ENCODE measurements around the gene EPB41L2.

The EPB41L2 gene

GRCh38 chr6:131048459-131048858 lies 14.6 kb downstream of the EPB41L2 start:
- no peak for DNase-seq (ENCODE audit: low read depth)
- TF ChIP-seq CTCF (IDR thresholded peaks at IDR 0.05; ENCODE audit: low read depth, low read length, missing control alignments): no peak
- no peak overlapping the region for H3K4me3 ChIP-seq (ENCODE audit: low read depth, low read length)

- no peak for DNase-seq (ENCODE audit: low read depth)
- no peak for TF ChIP-seq CTCF (IDR thresholded peaks at IDR 0.05; ENCODE audit: low read depth, low read length, missing control alignments)
- H3K4me3 ChIP-seq (ENCODE audit: low read depth, low read length): no peak overlapping the region
Observed at GRCh38 chr6:131045139-131045538, 17.9 kb downstream of the EPB41L2 start.

GRCh38 chr6:131043902-131044447 lies 19.1 kb downstream of the EPB41L2 start:
- no peak for DNase-seq (ENCODE audit: low read depth)
- H3K4me3 ChIP-seq (ENCODE audit: low read depth, low read length): no peak overlapping the region
- no peak for TF ChIP-seq CTCF (IDR thresholded peaks at IDR 0.05; ENCODE audit: low read depth, low read length, missing control alignments)

GRCh38 chr6:131042664-131043063 lies 20.4 kb downstream of the EPB41L2 start:
- no peak for DNase-seq (ENCODE audit: low read depth)
- no peak for TF ChIP-seq CTCF (IDR thresholded peaks at IDR 0.05; ENCODE audit: low read depth, low read length, missing control alignments)
- H3K4me3 ChIP-seq (ENCODE audit: low read depth, low read length): no peak overlapping the region

GRCh38 chr6:131041814-131042213 lies 21.2 kb downstream of the EPB41L2 start:
- TF ChIP-seq CTCF (IDR thresholded peaks at IDR 0.05; ENCODE audit: low read depth, low read length, missing control alignments): no peak
- no peak overlapping the region for H3K4me3 ChIP-seq (ENCODE audit: low read depth, low read length)
- no peak for DNase-seq (ENCODE audit: low read depth)

- no peak for DNase-seq (ENCODE audit: low read depth)
- no peak for TF ChIP-seq CTCF (IDR thresholded peaks at IDR 0.05; ENCODE audit: low read depth, low read length, missing control alignments)
- no peak overlapping the region for H3K4me3 ChIP-seq (ENCODE audit: low read depth, low read length)
Observed at GRCh38 chr6:131040866-131041265, 22.2 kb downstream of the EPB41L2 start.

- TF ChIP-seq CTCF (IDR thresholded peaks at IDR 0.05; ENCODE audit: low read depth, low read length, missing control alignments): no peak
- H3K4me3 ChIP-seq (ENCODE audit: low read depth, low read length): no peak overlapping the region
- no peak for DNase-seq (ENCODE audit: low read depth)
Observed at GRCh38 chr6:131039345-131039680, 23.7 kb downstream of the EPB41L2 start.
